Karpas-422 (cell line): Measurements from ENCODE around the gene ATXN1. TPM values are rescaled to one million over a fixed set of nuclear protein-coding genes. Genes with fewer than 3 reads are reported as not detected.

Source experiments
- DNase-seq: peaks from one replicate; pipeline ENCODE4 v3.0.0-alpha.2; 2015
- H2AFZ ChIP-seq: fragments of 200-600 bp; sonication (generic); 2 replicates; pipeline ENCODE4 v1.6.1; 2014; ENCODE audit warnings: antibody characterized with exemption, low read length, mixed read lengths
- H3K27ac ChIP-seq: fragments of 200-600 bp; sonication (generic); 2 replicates; pipeline ENCODE4 v1.5.1; 2014; ENCODE audit warnings: mild to moderate bottlenecking, low read length, moderate library complexity
- H3K27me3 ChIP-seq: fragments of 200-600 bp; sonication (generic); 2 replicates; pipeline ENCODE4 v1.6.1; 2014; ENCODE audit warnings: low read length, mixed read lengths
- H3K36me3 ChIP-seq: fragments of 200-600 bp; sonication (generic); 2 replicates; pipeline ENCODE4 v1.6.1; 2014; ENCODE audit warnings: low read length, mixed read lengths; ENCODE audit not compliant: insufficient read depth
- H3K4me1 ChIP-seq: fragments of 200-600 bp; sonication (generic); 2 replicates; pipeline ENCODE4 v1.6.1; 2014; ENCODE audit warnings: mild to moderate bottlenecking, low read length, mixed read lengths
- H3K4me2 ChIP-seq: fragments of 200-600 bp; sonication (generic); 2 replicates; pipeline ENCODE4 v1.6.1; 2014; ENCODE audit warnings: low read length, low read depth, mild to moderate bottlenecking; ENCODE audit not compliant: poor library complexity, severe bottlenecking
- H3K4me3 ChIP-seq: fragments of 200-600 bp; sonication (generic); 2 replicates; pipeline ENCODE4 v1.5.1; 2014; ENCODE audit warnings: mild to moderate bottlenecking, antibody characterized with exemption, low read length, mixed read lengths
- H3K79me2 ChIP-seq: fragments of 200-600 bp; sonication (generic); 2 replicates; pipeline ENCODE4 v1.6.1; 2014; ENCODE audit warnings: mild to moderate bottlenecking, low read length, mixed read lengths
- H3K9ac ChIP-seq: fragments of 200-600 bp; sonication (generic); 2 replicates; pipeline ENCODE4 v1.6.0; 2014; ENCODE audit warnings: low read length
- H3K9me2 ChIP-seq: fragments of 200-600 bp; sonication (generic), shearing (Covaris generic); replicated peaks from 2 replicates; pipeline ENCODE4 v1.6.0; 2014; ENCODE audit warnings: mild to moderate bottlenecking, low read length, moderate library complexity; ENCODE audit not compliant: insufficient read depth
- H3K9me3 ChIP-seq: fragments of 300-700, 200-600 bp; sonication (generic); 2 replicates; pipeline ENCODE4 v1.6.1; 2014; ENCODE audit warnings: low read length, mixed read lengths
- H4K20me1 ChIP-seq: fragments of 200-600 bp; sonication (generic); 2 replicates; pipeline ENCODE4 v1.6.1; 2014; ENCODE audit warnings: mild to moderate bottlenecking, antibody characterized with exemption, low read length, low read depth; ENCODE audit not compliant: insufficient read depth
- total RNA-seq: library from RNA; depleted of rRNA; stranded (reverse); fragments of >200 nt; shearing (Covaris generic); gene quantifications from 2 replicates; pipeline ENCODE4 v1.2.3, GENCODE V29; 2014; ENCODE audit warnings: low replicate concordance

The ATXN1 gene
- total RNA-seq, 1 experiment from 2014 or later: 0.37 TPM

GRCh38 chr6:16521528-16521927 is 239.7 kb downstream of the ATXN1 start:
- Histone ChIP-seq H3K27ac (no peak overlapping the region), H4K20me1 (no peaks in the 10 kb centered on the region), H3K27me3 (no peaks in the 10 kb centered on the region), H2AFZ (no peak overlapping the region), H3K79me2 (no peaks in the 10 kb centered on the region), H3K9ac (no peak overlapping the region), H3K4me2 (no peak overlapping the region), H3K9me2 (no peaks in the 10 kb centered on the region), H3K4me3 (no peak overlapping the region), H3K36me3 (no peaks in the 10 kb centered on the region), H3K4me1 (no peaks in the 10 kb centered on the region), H3K9me3 (no peaks in the 10 kb centered on the region)
- DNase-seq: no peak

GRCh38 chr6:16519265-16520242 is 241.7 kb downstream of the ATXN1 start:
- Histone ChIP-seq H2AFZ (no peak overlapping the region), H3K79me2 (no peaks in the 10 kb centered on the region), H3K27ac (no peak overlapping the region), H3K4me3 (no peak overlapping the region), H3K36me3 (no peaks in the 10 kb centered on the region), H4K20me1 (no peaks in the 10 kb centered on the region), H3K9ac (no peak overlapping the region), H3K9me3 (no peaks in the 10 kb centered on the region), H3K4me2 (no peak overlapping the region), H3K9me2 (no peaks in the 10 kb centered on the region), H3K27me3 (no peaks in the 10 kb centered on the region), H3K4me1 (no peaks in the 10 kb centered on the region)
- DNase-seq: no peak

- no peak overlapping the region for H3K9ac ChIP-seq
- DNase-seq: no peak
- H2AFZ ChIP-seq: no peak overlapping the region
- no peaks in the 10 kb centered on the region for H3K9me3 ChIP-seq
- H3K27ac ChIP-seq: no peak overlapping the region
- no peaks in the 10 kb centered on the region for H3K9me2 ChIP-seq
- H3K4me2 ChIP-seq: no peak overlapping the region
- H3K27me3 ChIP-seq: no peaks in the 10 kb centered on the region
- no peaks in the 10 kb centered on the region for H3K36me3 ChIP-seq
- no peaks in the 10 kb centered on the region for H3K79me2 ChIP-seq
- H4K20me1 ChIP-seq: no peaks in the 10 kb centered on the region
- H3K4me3 ChIP-seq: no peak overlapping the region
- no peaks in the 10 kb centered on the region for H3K4me1 ChIP-seq
Measured at GRCh38 chr6:16518265-16518664, 243.0 kb downstream of the ATXN1 start.

- no peak overlapping the region for H3K4me2 ChIP-seq
- no peak overlapping the region for H3K27ac ChIP-seq
- no peaks in the 10 kb centered on the region for H3K27me3 ChIP-seq
- DNase-seq: peak; percentile 72
- H3K9me2 ChIP-seq: no peaks in the 10 kb centered on the region
- H3K79me2 ChIP-seq: no peaks in the 10 kb centered on the region
- H3K4me3 ChIP-seq: no peak overlapping the region
- no peaks in the 10 kb centered on the region for H3K9me3 ChIP-seq
- H3K36me3 ChIP-seq: no peaks in the 10 kb centered on the region
- H3K4me1 ChIP-seq: peaks cover 8% of the 10 kb centered on the region
- no peaks in the 10 kb centered on the region for H4K20me1 ChIP-seq
- no peak overlapping the region for H3K9ac ChIP-seq
- H2AFZ ChIP-seq: no peak overlapping the region
Measured at GRCh38 chr6:16514249-16514648, 247.0 kb downstream of the ATXN1 start.

- Histone ChIP-seq H3K4me3 (no peak overlapping the region), H2AFZ (no peak overlapping the region), H3K27me3 (no peaks in the 10 kb centered on the region), H3K9ac (no peak overlapping the region), H3K4me2 (no peak overlapping the region), H3K4me1 (peaks cover 8% of the 10 kb centered on the region), H4K20me1 (no peaks in the 10 kb centered on the region), H3K79me2 (no peaks in the 10 kb centered on the region), H3K27ac (no peak overlapping the region), H3K9me2 (no peaks in the 10 kb centered on the region), H3K36me3 (no peaks in the 10 kb centered on the region), H3K9me3 (no peaks in the 10 kb centered on the region)
- DNase-seq: no peak
Measured at GRCh38 chr6:16512544-16513290, 248.5 kb downstream of the ATXN1 start.

GRCh38 chr6:16511723-16512489 is 249.4 kb downstream of the ATXN1 start:
- no peaks in the 10 kb centered on the region for H3K9me2 ChIP-seq
- no peaks in the 10 kb centered on the region for H3K79me2 ChIP-seq
- H3K4me2 ChIP-seq: no peak overlapping the region
- no peak overlapping the region for H3K4me3 ChIP-seq
- H3K9me3 ChIP-seq: no peaks in the 10 kb centered on the region
- H4K20me1 ChIP-seq: no peaks in the 10 kb centered on the region
- H3K27ac ChIP-seq: no peak overlapping the region
- H2AFZ ChIP-seq: no peak overlapping the region
- H3K9ac ChIP-seq: no peak overlapping the region
- no peaks in the 10 kb centered on the region for H3K27me3 ChIP-seq
- DNase-seq: no peak
- H3K4me1 ChIP-seq: peaks cover 8% of the 10 kb centered on the region
- no peaks in the 10 kb centered on the region for H3K36me3 ChIP-seq

- peak; percentile 50 for DNase-seq
- no peak overlapping the region for H3K9ac ChIP-seq
- no peaks in the 10 kb centered on the region for H3K36me3 ChIP-seq
- H3K27ac ChIP-seq: no peak overlapping the region
- H3K4me2 ChIP-seq: no peak overlapping the region
- no peak overlapping the region for H3K4me3 ChIP-seq
- no peaks in the 10 kb centered on the region for H3K9me3 ChIP-seq
- H3K27me3 ChIP-seq: no peaks in the 10 kb centered on the region
- H3K9me2 ChIP-seq: no peaks in the 10 kb centered on the region
- H2AFZ ChIP-seq: no peak overlapping the region
- H3K79me2 ChIP-seq: no peaks in the 10 kb centered on the region
- H4K20me1 ChIP-seq: no peaks in the 10 kb centered on the region
- peaks cover 8% of the 10 kb centered on the region for H3K4me1 ChIP-seq
Measured at GRCh38 chr6:16511040-16511660, 250.1 kb downstream of the ATXN1 start.
